ENCODE results near the gene PAPLN. TPM values are rescaled to one million over a fixed set of nuclear protein-coding genes. Genes with fewer than 3 reads are reported as not detected.

Gene PAPLN
- total and polyA plus RNA-seq, 2 of the 13 experiments (the other 11 are each of a cell fraction or from before 2014, with no cell fraction given) = not detected

- H3K4me2 ChIP-seq (ENCODE audit: low read depth, low read length) = no peak overlapping the region
- ChIA-PET POLR2A (no interaction called here), CTCF (ENCODE audit: low intra/inter-chr PET ratio, low total read pairs) (no interaction called here)
- no peak overlapping the region for H3K9ac ChIP-seq (ENCODE audit: insufficient read depth, low read depth, low read length)
- peaks cover 1 to 38% of the 10 kb centered on the region in 2 experiments; a peak in 4 of 5 replicates for H3K36me3 ChIP-seq (replicated peaks in 1 of 2; ENCODE audit: control insufficient read depth in 1 of 2, insufficient read depth in 2 of 2, low read length in 2 of 2)
- no peak overlapping the region for H3K4me3 ChIP-seq (replicated peaks in 1 of 3; ENCODE audit: insufficient read depth in 1 of 3, low read depth in 2 of 3, low read length in 3 of 3)
- no peak for FAIRE-seq
- in situ Hi-C loops (cut with HindIII; ENCODE audit: extremely low pct_ligation_motif_present, low pct_unique_long_range_greater_than_20kb) = no loop called here
- no peak for DNase-seq (ENCODE audit: low spot score)
- no peak for ATAC-seq
- 90% methylated on average over 3 of the region's 3 CpGs for WGBS (ENCODE audit: low lambda C conversion rate)
- intact Hi-C loops (cut with micrococcal nuclease; ENCODE audit: unreplicated experiment) = no loop called here
- H3K4me1 ChIP-seq (ENCODE audit: insufficient read depth, low read length) = no peaks in the 10 kb centered on the region
- H4K20me1 ChIP-seq (ENCODE audit: insufficient read depth, low read length) = no peaks in the 10 kb centered on the region
- H2AFZ ChIP-seq (ENCODE audit: low read length) = no peak overlapping the region
- H3K9me3 ChIP-seq (ENCODE audit: low read length) = no peaks in the 10 kb centered on the region
- BruUV-seq (replicated peaks) = no TSS peak
- no peak overlapping the region for H3K27ac ChIP-seq (ENCODE audit: extremely low read length, insufficient read depth, low read length)
- H3K79me2 ChIP-seq (ENCODE audit: insufficient read depth, low read length) = no peaks in the 10 kb centered on the region
- no peak for TF ChIP-seq IKZF4 (CRISPR knock-in tag; IDR thresholded peaks at IDR 0.05; ENCODE audit: borderline replicate concordance, low read depth, not compliant biosample characterization)
- no peak for TF ChIP-seq CREB3 (CRISPR knock-in tag; IDR thresholded peaks at IDR 0.05)
- TF ChIP-seq, protein P1, sequence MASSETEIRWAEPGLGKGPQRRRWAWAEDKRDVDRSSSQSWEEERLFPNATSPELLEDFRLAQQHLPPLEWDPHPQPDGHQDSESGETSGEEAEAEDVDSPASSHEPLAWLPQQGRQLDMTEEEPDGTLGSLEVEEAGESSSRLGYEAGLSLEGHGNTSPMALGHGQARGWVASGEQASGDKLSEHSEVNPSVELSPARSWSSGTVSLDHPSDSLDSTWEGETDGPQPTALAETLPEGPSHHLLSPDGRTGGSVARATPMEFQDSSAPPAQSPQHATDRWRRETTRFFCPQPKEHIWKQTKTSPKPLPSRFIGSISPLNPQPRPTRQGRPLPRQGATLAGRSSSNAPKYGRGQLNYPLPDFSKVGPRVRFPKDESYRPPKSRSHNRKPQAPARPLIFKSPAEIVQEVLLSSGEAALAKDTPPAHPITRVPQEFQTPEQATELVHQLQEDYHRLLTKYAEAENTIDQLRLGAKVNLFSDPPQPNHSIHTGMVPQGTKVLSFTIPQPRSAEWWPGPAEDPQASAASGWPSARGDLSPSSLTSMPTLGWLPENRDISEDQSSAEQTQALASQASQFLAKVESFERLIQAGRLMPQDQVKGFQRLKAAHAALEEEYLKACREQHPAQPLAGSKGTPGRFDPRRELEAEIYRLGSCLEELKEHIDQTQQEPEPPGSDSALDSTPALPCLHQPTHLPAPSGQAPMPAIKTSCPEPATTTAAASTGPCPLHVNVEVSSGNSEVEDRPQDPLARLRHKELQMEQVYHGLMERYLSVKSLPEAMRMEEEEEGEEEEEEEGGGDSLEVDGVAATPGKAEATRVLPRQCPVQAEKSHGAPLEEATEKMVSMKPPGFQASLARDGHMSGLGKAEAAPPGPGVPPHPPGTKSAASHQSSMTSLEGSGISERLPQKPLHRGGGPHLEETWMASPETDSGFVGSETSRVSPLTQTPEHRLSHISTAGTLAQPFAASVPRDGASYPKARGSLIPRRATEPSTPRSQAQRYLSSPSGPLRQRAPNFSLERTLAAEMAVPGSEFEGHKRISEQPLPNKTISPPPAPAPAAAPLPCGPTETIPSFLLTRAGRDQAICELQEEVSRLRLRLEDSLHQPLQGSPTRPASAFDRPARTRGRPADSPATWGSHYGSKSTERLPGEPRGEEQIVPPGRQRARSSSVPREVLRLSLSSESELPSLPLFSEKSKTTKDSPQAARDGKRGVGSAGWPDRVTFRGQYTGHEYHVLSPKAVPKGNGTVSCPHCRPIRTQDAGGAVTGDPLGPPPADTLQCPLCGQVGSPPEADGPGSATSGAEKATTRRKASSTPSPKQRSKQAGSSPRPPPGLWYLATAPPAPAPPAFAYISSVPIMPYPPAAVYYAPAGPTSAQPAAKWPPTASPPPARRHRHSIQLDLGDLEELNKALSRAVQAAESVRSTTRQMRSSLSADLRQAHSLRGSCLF (CRISPR knock-in tag; IDR thresholded peaks at IDR 0.05; ENCODE audit: borderline replicate concordance) = no peak
- TF ChIP-seq ZKSCAN5 (CRISPR knock-in tag; IDR thresholded peaks at IDR 0.05) = no peak
- no peak for TF ChIP-seq ZNF337 (CRISPR knock-in tag; IDR thresholded peaks at IDR 0.05; ENCODE audit: borderline replicate concordance, low read depth)
- no peak for TF ChIP-seq ZNF333 (CRISPR knock-in tag; IDR thresholded peaks at IDR 0.05; ENCODE audit: borderline replicate concordance)
- no peak for TF ChIP-seq YY1 (IDR thresholded peaks at IDR 0.05; ENCODE audit: insufficient read depth, insufficient replicate concordance, low read depth, low read length)
- no peak for TF ChIP-seq MTF2 (CRISPR knock-in tag; IDR thresholded peaks at IDR 0.05; ENCODE audit: borderline replicate concordance)
- H3K27me3 ChIP-seq (ENCODE audit: control insufficient read depth in 1 of 2, insufficient read depth in 2 of 2, low read length in 2 of 2) = no peaks in the 10 kb centered on the region
These were observed 48.8 kb upstream of the PAPLN start for GRCh38 chr14:73188501-73188911.
